ENCODE data around the gene GRM4.
"Not testable (repeated sequence)": the region's sequence is repeated elsewhere in the genome, so short reads cannot be mapped to it uniquely, and the experiment has no call there.

Gene GRM4

GRCh38 chr6:34020807-34021553 lies 124.9 kb downstream of the GRM4 start:
- DNase-seq (ENCODE audit: low spot score), result no peak

- DNase-seq (ENCODE audit: low spot score), result no peak
Observed at GRCh38 chr6:34020278-34020677, 125.6 kb downstream of the GRM4 start.

GRCh38 chr6:34018961-34019606 lies 126.8 kb downstream of the GRM4 start:
- no peak for DNase-seq (ENCODE audit: low spot score)

GRCh38 chr6:34018026-34018425 lies 127.9 kb downstream of the GRM4 start:
- no peak for DNase-seq (ENCODE audit: low spot score)

- no peak for DNase-seq (ENCODE audit: low spot score)
Observed at GRCh38 chr6:34017106-34017805, 128.6 kb downstream of the GRM4 start.

GRCh38 chr6:34016573-34016972 lies 129.3 kb downstream of the GRM4 start:
- DNase-seq (ENCODE audit: low spot score), result not testable (repeated sequence)

- DNase-seq (ENCODE audit: low spot score), result no peak
Observed at GRCh38 chr6:34015586-34015985, 130.3 kb downstream of the GRM4 start.

- no peak for DNase-seq (ENCODE audit: low spot score)
Observed at GRCh38 chr6:34011264-34011663, 134.6 kb downstream of the GRM4 start.

GRCh38 chr6:34005901-34006531 lies 139.9 kb downstream of the GRM4 start:
- DNase-seq (ENCODE audit: low spot score), result no peak

- DNase-seq (ENCODE audit: low spot score), result no peak
Observed at GRCh38 chr6:34004706-34005105, 141.2 kb downstream of the GRM4 start.

GRCh38 chr6:34003962-34004361 lies 141.9 kb downstream of the GRM4 start:
- DNase-seq (ENCODE audit: low spot score), result no peak

GRCh38 chr6:34001706-34002621 lies 143.9 kb downstream of the GRM4 start:
- DNase-seq (ENCODE audit: low spot score), result no peak

GRCh38 chr6:34000281-34000680 lies 145.6 kb downstream of the GRM4 start:
- no peak for DNase-seq (ENCODE audit: low spot score)

- DNase-seq (ENCODE audit: low spot score), result no peak
Observed at GRCh38 chr6:33999567-33999966, 146.3 kb downstream of the GRM4 start.

GRCh38 chr6:33998660-33999059 lies 147.2 kb downstream of the GRM4 start:
- no peak for DNase-seq (ENCODE audit: low spot score)

- DNase-seq (ENCODE audit: low spot score), result no peak
Observed at GRCh38 chr6:33997265-33997664, 148.6 kb downstream of the GRM4 start.

GRCh38 chr6:33996120-33996475 lies 149.8 kb downstream of the GRM4 start:
- no peak for DNase-seq (ENCODE audit: low spot score)

- DNase-seq (ENCODE audit: low spot score), result no peak
Observed at GRCh38 chr6:33995309-33996119, 150.4 kb downstream of the GRM4 start.

GRCh38 chr6:33994472-33995308 lies 151.2 kb downstream of the GRM4 start:
- no peak for DNase-seq (ENCODE audit: low spot score)

Data from hematopoietic multipotent progenitor cell treated with erythropoietin and hydrocortisone succinate and interleukin-3 and kit ligand, for 17 days (in vitro differentiated cells).